Omental fat pad (tissue), 4 donors: ENCODE measurements around the gene UST. TPM values are rescaled to one million over a fixed set of nuclear protein-coding genes. Genes with fewer than 3 reads are reported as not detected.

ENCODE experiments used
- ATAC-seq: fragments of 150-250 bp; one replicate; pipeline ENCODE4 v1.9.1; 2016; ENCODE audit warnings: mild to moderate bottlenecking, moderate library complexity; ENCODE audit not compliant: low FRiP score
- DNase-seq: peaks from one replicate; pipeline ENCODE4 v3.0.0-alpha.2; 2019; ENCODE audit warnings: low spot score
- CTCF ChIP-seq, 3 donors: fragments of 450-650 bp; IDR thresholded peaks; one replicate each; pipeline ENCODE4 v1.5.1; 2016 to 2017; ENCODE audit warnings: antibody characterized with exemption in 3 of 3, mild to moderate bottlenecking in 3 of 3, moderate library complexity in 2 of 3
- total RNA-seq, 4 donors: library from RNA; depleted of rRNA; stranded (reverse); fragments of >200 nt; gene quantifications; one replicate each; pipeline ENCODE4 v1.1.0, GENCODE V29; 2016

Gene UST
- total RNA-seq, 4 donors from 2014 or later, result 9.2 to 20.8 (median 15.0) TPM

GRCh38 chr6:149089510-149089909, 342.7 kb downstream of the UST start:
- no peak for ATAC-seq
- no peak for TF ChIP-seq CTCF (IDR thresholded peaks at IDR 0.05)
- no peak for DNase-seq

- ATAC-seq (no peak), DNase-seq (no peak)
- no peak for TF ChIP-seq CTCF (IDR thresholded peaks at IDR 0.05)
These were observed 344.1 kb downstream of the UST start for GRCh38 chr6:149090937-149091336.

DNA sequence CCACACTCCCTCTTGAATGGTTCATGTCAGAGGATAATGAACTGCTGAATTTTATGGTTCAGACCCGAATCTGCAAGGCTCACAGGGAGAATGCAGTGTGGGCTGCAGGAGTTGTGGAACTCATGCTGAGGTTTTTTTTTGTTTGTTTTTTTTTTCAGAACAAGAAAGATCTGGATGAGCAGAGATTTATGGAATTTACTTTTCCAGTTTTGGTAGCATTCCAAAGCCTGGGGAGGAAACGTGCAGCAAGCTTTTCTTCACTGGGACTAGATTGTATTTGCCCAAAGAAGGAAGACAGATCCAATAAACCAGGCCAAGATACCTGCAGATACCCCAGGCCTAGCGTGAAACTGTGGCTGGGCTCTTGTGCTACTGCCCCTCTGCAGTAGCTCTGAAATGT, 346.8 kb downstream of the UST start:
- ATAC-seq (no peak), DNase-seq (no peak)
- TF ChIP-seq CTCF (IDR thresholded peaks at IDR 0.05), result no peak

- no peak for TF ChIP-seq CTCF (IDR thresholded peaks at IDR 0.05)
- DNase-seq (no peak), ATAC-seq (peak; percentile 46)
These were observed 347.3 kb downstream of the UST start for GRCh38 chr6:149094156-149094555.

- no peak for TF ChIP-seq CTCF (IDR thresholded peaks at IDR 0.05)
- no peak for DNase-seq
- peak; percentile 70 for ATAC-seq
These were observed 348.1 kb downstream of the UST start for GRCh38 chr6:149094934-149095351.

DNA sequence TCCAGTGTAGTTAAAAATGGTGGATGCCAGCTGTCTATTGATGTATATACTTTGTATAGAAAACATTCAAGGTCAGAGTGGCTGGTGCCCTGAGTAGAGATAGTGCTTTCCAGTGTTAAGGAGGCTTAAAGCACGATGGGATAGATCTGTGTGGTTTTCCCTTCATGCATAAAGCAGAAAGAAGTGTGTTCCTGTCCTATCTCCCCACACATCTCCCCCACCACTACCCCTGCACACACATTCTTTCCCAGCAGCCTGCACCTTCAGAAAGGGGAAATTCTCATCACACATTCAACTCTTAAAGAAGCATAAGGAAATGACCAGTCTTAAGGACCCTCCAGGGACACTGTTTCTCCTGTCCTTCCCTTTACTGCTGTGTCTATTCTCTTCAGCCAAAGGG, 349.0 kb downstream of the UST start:
- DNase-seq (no peak), ATAC-seq (no peak)
- TF ChIP-seq CTCF (IDR thresholded peaks at IDR 0.05), result no peak

DNA sequence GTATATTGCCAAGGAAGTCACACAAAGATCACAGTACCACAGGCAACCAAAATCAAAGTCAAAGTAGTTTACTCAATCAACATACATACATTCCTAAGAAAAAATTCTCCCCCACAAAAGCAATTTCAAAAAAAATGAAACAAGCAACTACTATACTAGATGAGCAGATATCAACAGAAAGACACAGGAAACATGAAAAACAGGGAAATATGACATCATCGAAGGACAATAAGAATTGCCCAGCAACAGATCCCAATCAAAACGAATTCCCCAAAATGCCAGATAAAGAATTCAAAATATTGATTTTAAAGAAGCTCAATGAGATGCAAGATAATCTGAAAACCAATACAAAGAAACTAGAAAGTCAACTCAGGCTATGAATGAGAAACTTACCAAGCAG, 351.0 kb downstream of the UST start:
- no peak for TF ChIP-seq CTCF (IDR thresholded peaks at IDR 0.05)
- DNase-seq, result no peak
- no peak for ATAC-seq
